GM18508 (cell line): ENCODE data around the gene ZNG1F.
"Not testable (repeated sequence)": the region's sequence is repeated elsewhere in the genome, so short reads cannot be mapped to it uniquely, and the experiment has no call there.

Source experiments
- ATAC-seq: cut with Tn5 transposase; IDR thresholded peaks from one replicate; pipeline ENCODE4 v1.9.1; 2021; ENCODE audit warnings: moderate number of reproducible peaks; ENCODE audit not compliant: insufficient read depth, unreplicated experiment

ZNG1F gene

DNA sequence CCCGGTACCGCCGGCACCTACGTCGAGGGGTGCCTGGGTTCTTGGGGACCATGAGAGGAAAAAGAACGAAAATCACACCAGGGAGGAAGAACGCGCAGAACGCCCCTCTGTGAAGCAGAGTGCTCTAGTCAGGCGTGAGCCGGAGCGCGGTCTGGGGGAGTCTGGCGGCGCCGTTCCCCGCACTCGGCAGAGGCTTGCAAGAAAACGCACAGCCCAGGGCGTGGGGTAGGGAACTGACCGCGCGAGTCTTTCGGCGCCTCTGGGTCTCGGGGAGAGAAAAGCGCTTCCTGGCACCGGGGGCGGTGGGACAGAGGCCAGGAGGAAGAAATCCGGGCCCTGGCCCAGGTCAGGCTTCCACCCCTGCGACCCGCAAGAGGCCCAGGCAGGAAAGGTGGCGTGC lies 65.3 kb downstream of the ZNG1F start:
- not testable (repeated sequence) for ATAC-seq

DNA sequence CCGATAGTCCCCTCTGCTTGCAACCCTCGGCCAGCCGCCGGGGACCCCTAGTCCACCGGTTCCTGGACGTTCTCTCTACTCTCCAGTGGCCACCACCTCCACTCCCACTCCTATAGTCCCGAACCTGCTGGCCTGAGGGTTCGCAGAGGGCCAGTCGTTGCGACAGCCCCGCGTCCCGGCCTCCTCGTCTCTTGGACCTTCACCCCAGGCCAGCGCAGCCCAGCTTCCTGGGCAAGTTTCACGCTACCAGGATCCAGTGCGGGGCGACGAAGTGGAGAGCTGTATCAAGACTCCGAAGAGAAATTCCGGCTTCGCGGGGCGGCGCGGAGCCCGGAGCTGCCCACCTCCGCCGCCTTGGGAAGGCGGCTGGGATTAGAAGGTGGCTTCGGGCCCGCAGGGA lies 65.7 kb downstream of the ZNG1F start:
- not testable (repeated sequence) for ATAC-seq

GRCh38 chr9:41120696-41121095 lies 68.4 kb downstream of the ZNG1F start:
- ATAC-seq: not testable (repeated sequence)

DNA sequence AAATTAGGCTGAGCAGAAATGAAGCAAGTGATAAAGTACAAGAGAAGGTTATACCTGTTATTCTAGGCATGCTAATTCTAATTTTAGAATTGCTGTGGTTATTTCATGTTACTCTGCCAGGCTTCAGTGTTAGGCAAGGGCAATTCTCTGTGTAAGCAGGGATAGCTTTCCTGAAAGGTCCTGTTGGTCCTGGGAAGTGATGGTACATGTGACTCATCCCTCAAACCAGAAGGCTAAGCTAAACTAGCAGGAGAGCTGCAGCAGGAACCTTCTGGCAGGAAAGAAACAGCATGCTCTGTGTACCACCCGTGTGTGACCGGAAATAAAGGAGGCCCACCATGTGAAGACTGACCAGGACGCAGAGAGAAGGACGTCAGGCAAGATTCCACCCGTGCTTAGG lies 69.4 kb downstream of the ZNG1F start:
- not testable (repeated sequence) for ATAC-seq

DNA sequence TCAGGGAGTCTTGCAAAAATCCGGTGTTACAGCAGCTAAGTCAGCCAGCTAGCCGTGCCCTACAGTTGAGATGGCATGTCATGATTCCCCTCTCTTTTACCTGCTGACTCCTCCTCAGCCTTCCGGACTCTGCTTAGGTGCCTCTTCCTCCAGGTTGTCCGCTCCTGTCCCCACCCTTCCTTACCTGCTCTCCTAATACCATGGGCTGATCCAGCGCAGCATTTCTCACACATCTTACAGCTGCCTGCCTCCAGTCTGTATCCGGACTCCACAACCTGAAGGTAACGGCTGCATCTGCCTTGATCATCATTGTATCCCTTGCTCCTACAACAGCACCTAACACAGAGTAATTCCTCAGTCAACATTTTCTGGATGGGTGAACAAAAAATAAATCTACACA lies 69.8 kb downstream of the ZNG1F start:
- not testable (repeated sequence) for ATAC-seq

DNA sequence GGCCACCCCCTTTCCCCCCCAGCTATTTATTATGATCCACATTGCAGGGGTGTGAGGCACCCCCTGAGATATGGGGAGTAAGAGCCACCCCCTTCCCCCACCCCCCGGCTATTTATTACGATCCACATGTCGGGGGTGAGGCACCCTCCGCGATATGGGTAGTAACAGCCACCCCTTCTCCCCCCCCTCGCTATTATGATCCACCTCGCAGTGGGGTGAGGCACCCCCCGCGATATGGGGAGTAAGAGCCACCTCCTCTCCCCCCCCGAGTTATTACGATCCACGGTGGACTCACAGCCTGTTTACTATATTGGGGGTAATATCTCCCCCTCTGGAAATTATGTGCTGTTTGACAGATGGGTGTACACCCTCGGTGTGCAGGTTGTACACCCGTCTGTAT lies 75.8 kb downstream of the ZNG1F start:
- ATAC-seq: not testable (repeated sequence)

DNA sequence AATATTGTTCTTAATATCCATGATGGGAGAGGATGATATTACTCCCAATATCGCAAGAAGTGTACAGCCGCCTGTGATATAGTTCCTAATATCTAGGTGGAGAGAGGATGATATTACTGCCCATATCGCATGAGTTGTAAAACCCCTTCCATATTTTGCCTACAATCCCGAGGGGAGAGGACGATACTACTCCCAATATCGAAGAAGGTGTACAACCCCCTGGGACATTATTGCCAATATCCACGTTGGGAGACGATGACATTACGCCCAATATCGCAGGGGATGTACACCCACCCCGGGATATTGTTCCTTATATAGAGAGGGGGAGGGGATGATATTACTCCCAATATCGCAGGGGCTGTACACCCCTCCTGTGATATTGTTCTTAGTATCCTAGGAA lies 77.7 kb downstream of the ZNG1F start:
- ATAC-seq: not testable (repeated sequence)

DNA sequence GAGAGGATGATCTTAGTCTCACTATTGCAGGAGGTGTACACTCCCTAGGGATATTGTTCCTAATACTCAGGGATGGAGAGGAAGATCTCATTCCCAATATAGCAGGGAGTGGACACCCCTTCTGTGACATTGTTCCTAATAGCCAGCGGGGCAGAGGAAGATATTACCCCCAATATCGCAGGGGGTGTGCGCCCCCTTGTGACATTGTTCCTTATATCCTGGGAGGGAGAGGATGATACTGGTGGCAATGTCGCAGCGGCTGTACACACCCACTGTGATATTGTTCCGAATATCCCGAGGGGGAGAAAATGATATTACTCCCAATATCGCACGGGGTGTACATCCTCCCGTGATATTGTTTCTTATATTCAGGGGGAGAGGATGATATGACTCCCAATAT lies 78.2 kb downstream of the ZNG1F start:
- not testable (repeated sequence) for ATAC-seq

DNA sequence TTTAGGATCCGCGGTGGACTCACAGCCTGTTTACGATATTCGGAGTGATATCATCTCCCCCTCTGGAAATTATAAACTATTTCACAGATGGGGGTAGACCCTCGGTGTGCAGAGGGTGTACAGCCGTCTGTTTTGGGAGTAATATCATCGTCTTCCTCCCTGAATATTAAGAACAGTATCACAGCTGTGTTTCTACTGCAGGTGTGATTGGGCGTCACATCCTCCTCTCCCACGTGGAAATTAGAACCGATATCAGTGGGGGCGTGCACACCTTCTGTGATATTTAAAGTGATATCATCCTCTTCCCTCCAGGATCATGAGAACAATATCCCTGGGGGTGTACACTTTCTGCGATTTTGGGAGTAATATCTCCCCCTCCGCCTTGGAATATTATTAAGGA lies 79.9 kb downstream of the ZNG1F start:
- not testable (repeated sequence) for ATAC-seq

DNA sequence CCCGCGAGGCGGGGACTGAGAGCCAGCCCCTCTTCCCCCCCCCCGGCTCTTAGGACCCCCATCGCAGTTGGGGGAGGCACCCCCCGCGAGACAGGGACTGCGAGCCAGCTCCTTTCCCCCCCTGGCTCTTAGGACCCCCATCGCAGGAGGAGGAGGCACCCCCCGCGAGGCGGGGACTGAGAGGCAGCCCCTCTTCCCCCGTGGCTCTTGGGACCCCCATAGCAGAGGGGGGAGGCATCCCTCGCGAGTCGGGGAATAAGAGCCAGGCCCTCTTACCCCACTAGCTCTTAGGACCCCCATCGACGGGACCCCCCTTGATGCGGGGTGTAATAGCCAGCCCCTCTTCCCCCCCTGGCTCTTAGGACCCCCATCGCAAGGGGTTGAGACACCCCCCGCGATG lies 80.3 kb downstream of the ZNG1F start:
- ATAC-seq: not testable (repeated sequence)

DNA sequence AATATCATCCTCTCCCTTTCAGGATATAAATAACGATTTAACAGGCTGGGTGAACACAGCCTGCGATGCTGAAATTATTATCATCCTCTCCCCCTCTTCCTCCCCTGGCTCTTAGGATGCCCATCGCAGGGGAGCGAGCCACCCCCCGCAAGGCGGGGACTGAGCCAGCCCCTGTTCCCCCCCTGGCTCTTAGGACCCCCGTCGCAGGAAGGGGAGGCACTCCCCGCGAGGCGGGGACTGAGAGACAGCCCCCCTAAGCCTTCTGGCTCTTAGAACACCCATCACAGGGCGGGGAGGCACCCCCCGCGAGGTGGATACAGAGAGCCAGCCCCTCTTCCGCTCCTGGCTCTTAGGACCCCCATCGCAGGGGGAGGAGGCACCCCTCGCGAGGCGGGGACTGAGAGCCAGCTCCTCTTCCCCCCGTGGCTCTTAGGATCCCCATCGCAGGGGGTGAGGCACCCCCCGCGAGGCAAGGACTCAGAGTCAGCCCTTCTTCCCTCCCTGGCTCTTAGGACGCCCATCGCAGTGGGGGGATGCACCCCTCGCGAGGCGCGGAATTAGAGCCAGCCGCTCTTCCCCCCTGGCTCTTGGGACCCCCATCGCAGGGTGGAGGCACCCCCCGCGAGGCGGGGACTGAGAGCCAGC lies 82.5 kb downstream of the ZNG1F start:
- not testable (repeated sequence) for ATAC-seq

- not testable (repeated sequence) for ATAC-seq
Observed at GRCh38 chr9:41105557-41106253, 83.4 kb downstream of the ZNG1F start.

- ATAC-seq: not testable (repeated sequence)
Observed at GRCh38 chr9:41104542-41104941, 84.6 kb downstream of the ZNG1F start.

DNA sequence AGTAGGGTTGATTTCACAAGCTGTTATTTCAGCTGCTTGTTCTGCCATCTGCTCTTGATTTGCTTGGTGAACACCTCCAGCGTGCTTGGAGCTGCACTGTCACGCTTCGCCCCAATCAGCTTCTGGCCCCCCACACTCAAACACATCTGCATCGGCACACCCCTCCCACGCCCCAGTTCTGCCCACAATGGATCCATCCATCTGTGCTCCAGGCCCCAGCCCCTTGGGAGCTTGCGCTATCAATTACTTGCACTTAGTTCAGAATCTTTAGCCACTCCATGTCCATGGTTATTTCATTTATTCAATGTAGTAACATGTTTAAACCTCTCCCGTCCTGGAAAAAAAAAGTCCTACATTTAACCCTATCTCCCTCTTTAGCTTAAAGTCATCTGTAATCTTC lies 88.6 kb downstream of the ZNG1F start:
- not testable (repeated sequence) for ATAC-seq

- not testable (repeated sequence) for ATAC-seq
Observed at GRCh38 chr9:41098759-41099158, 90.4 kb downstream of the ZNG1F start.

- ATAC-seq: not testable (repeated sequence)
Observed at GRCh38 chr9:41095060-41095459, 94.1 kb downstream of the ZNG1F start.

DNA sequence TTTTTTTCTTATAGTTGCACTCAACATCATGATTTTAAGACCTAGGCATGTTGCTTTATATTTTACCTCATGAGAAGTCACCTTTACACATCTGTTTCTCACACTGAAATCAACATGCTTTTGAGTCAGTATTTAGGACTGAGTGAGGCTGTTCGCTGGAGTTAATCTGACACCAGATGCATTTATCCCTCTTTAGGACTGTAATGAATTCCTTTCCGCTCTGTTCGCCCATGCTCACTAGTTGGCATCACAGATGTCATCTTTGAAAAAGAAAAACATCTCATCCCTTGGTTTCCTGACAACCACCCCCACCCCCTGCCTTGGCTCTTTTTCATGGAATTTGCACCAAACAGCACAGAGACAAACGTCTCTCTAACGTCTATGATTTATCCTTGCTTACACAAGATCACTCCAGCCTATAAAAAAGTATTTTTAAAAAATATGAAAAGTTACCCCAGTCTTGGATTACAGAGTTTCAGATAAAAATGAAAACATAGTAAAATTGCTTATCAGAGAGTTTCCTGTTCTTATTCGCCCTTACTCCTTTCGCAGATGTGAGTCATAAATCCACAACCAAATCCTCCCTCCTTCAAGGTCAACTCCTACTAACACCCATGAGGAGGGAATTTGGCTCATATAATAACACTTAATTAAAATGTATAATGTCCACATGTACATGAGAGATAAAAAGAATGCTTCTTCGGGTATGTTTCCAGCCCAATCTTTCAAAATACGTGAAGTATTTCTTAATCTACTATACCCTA lies 94.9 kb downstream of the ZNG1F start:
- not testable (repeated sequence) for ATAC-seq

- not testable (repeated sequence) for ATAC-seq
Observed at GRCh38 chr9:41090922-41091321, 98.2 kb downstream of the ZNG1F start.

- ATAC-seq: not testable (repeated sequence)
Observed at GRCh38 chr9:41090386-41090785, 98.7 kb downstream of the ZNG1F start.

- peak; percentile 53 for ATAC-seq
Observed at GRCh38 chr9:41088450-41089059, 100.6 kb downstream of the ZNG1F start.

- not testable (repeated sequence) for ATAC-seq
Observed at GRCh38 chr9:41087929-41088328, 101.2 kb downstream of the ZNG1F start.
